Ramos (cell line): Measurements from ENCODE around the gene CYB5D1.
"Not testable (repeated sequence)": the region's sequence is repeated elsewhere in the genome, so short reads cannot be mapped to it uniquely, and the experiment has no call there.

ENCODE experiments used
- in situ Hi-C: fragments of 300-500 bp; cut with MboI; formaldehyde crosslinking; loops from one replicate; pipeline ENCODE4 v1.14.3; 2022; ENCODE audit warnings: low sequenced_read_pairs; ENCODE audit not compliant: unreplicated experiment

Gene CYB5D1, protein sequence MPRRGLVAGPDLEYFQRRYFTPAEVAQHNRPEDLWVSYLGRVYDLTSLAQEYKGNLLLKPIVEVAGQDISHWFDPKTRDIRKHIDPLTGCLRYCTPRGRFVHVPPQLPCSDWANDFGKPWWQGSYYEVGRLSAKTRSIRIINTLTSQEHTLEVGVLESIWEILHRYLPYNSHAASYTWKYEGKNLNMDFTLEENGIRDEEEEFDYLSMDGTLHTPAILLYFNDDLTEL

DNA sequence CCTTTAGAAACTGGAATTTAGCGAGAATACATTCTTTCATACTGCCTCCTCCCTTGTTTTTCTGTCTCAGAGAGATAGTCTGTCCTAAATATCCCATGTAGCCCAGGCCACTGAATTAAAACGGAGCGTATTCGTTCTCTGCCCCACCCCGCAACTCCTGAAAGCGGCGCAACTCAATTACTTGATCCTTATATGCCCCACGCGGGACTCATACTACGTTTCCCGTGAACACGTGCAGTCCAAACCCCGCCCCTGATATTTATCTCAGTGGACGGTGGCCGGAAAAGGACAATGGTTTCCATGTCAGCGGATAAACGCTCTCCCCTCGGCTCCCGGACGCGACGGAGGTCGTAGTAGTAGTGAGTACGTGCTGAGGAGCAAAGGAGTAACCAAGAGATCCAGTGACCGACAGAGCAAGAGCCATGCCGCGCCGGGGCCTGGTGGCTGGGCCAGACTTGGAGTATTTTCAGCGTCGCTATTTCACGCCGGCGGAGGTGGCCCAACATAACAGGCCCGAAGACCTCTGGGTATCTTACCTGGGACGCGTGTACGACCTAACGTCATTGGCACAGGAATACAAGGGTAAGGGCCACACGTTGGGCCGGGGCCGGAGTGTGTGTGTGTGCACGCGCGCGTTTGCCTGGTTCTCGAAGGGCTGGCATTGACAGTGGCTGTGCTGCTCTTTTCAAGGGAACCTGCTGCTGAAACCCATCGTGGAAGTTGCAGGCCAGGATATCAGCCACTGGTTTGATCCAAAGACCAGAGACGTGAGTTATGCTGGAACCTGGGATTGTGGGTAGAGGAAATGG, at the start of gene CYB5D1:
TSS of gene CYB5D1 (plus strand) at position 291 of the 809 bp plus-strand sequence. CDS start at position 423, 132 bp downstream.
- in situ Hi-C loops, result no loop called here

DNA sequence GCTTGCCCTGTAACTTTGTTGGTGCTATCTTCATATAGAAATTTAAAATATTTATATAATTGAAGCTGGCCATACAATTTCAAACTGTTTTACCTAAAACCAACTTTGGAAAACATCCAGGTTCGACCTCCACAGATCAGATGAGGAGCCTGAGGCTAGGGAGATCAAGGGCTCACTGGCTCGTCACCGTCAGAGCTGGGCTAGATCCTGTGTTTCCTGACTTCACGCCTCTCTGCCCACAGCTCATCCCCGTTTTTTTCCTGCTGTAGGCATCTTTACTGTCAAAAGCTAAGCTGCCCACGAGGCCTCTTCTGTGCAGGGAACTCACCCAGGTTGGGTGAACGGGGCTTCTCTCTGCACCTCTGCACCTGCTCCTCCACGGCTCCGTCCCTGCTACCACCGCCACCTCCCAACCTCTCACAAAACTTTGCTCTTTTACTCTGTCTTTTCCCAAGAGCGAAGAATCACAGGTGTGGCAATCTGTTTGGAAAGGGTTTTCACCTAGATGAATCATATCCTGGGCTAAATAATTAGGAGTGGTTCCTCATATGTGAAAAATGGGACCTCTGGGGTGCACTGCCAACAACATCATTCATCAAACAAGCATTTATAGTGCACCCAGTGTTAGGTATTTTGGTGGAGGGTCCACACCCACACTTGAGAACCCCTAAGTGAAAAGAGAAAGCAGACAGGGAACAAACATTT, 48.6 kb upstream of the CYB5D1 start:
- in situ Hi-C loops, result no loop called here

DNA sequence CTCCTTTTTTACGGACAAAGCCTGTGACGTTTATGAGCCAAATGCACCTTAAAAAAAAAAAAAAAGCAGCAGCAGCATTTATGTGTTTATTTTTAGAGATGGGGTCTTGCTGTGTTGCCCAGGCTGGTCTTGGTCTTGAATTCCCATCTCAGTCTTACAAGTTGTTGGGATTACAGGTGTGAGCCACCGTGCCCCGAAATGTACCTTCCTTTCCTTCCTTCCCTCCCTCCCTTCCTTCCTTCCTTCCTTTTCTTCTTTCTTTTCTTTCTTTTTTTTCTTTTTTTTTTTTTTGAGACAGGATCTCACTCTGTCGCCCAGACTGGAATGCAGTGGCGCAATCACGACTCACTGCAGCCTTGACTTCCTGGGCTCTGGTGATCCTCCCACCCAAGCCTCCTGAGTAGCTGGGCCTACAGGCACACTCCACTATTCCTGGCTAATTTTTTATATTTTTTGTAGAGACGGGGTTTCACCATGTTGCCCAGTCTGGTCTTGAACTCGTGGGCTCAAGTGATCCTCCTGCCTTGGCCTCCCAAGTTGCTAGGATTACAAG, 47.9 kb upstream of the CYB5D1 start:
- in situ Hi-C loops, result not testable (repeated sequence)

DNA sequence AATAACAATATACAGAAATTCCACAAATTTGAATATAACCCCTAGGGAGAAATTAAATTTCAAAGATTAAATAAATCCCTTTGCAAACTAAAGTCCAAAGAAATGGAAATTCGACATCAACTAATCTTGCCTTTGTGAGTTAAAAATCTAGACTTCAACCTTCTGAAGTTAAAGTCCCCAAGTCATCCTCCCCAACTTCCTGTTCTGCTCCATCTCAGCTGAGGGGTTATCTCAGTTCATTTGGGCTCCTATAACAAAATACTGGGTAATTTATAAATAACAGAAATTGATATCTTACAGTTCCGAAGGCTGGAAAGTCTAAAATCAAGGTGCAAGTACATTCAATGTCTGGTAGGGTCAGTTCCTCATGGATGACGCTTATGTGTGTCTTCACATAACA, 46.6 kb upstream of the CYB5D1 start:
- in situ Hi-C loops, result no loop called here

DNA sequence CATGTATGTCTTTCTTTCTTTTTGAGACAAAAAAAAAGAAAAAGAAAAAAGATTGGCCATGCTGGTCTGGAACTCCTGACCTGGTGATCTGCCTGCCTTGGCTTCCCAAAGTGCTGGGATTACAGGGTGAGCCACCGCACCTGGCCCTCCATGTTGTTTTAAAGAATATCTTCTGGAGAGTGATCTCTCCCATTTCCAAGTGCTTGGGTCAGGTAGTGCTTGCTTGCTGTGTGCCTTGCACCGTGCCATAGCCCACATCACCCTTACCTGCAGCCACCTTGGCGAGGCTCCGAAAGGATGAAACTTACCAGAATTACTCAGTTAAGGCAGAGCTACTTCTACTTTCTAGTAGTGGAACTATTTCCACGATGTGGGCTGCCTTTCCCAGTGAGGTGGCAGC, 42.8 kb upstream of the CYB5D1 start:
- in situ Hi-C loops, result no loop called here

DNA sequence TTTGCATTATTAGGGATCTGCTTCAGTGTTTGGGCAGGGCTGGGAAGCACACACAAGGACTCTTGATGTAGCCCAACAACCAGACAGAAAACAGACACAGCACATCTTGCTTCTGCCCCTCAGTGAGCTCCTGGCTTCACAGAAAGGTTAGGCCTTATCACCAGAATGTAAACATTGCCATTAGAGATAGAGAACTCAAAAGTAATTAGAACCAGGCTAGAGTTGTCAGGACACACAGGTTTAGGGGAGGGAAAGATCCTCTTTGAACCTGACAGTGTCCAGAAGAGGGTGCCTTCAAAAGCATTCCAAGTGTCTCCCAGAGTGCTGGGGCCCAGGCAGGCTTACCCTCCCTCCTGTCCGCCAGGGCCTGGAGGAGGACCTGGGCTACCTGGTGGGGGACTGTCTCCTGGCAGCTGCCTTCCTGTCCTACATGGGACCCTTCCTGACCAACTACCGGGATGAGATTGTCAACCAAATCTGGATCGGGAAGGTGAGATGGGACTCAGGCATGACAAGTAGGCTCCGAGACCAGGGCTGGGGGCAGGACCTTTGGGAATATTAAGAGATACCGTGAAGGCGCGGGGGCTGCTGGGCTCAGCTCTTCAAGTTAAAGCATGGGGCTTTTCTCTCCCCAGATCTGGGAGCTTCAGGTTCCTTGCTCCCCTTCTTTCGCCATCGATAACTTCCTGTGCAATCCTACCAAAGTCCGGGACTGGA, 40.7 kb upstream of the CYB5D1 start:
- in situ Hi-C loops, result no loop called here

DNA sequence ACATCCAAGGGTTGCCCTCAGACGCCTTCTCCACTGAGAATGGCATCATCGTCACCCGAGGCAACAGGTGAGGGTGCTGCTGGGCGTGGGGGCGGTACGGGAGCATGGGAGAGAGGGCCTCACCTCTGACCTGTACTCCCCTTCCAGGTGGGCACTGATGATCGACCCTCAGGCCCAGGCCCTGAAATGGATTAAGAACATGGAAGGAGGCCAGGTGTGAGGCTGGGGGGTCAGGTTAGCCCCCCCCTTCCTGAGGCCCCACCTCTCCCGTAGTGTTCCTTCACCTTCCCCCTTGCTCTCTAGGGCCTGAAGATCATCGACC, 40.2 kb upstream of the CYB5D1 start:
- in situ Hi-C loops, result no loop called here

DNA sequence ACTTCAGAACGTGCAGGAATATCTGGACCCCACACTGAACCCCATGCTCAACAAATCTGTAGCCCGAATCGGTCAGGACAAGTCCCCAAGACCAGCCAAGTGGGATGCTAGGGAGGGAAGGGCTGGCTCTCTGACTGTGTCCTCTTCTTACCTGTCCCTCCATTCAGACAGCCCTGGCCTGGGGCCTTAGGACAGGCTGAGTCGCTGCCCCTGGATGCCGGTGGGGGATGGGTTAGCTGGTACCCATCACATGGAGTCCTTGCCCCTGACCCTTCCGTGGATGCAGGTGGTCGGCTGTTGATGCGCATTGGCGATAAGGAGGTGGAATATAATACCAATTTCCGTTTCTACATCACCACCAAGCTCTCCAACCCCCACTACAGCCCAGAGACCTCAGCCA, 39.8 kb upstream of the CYB5D1 start:
- in situ Hi-C loops, result no loop called here

DNA sequence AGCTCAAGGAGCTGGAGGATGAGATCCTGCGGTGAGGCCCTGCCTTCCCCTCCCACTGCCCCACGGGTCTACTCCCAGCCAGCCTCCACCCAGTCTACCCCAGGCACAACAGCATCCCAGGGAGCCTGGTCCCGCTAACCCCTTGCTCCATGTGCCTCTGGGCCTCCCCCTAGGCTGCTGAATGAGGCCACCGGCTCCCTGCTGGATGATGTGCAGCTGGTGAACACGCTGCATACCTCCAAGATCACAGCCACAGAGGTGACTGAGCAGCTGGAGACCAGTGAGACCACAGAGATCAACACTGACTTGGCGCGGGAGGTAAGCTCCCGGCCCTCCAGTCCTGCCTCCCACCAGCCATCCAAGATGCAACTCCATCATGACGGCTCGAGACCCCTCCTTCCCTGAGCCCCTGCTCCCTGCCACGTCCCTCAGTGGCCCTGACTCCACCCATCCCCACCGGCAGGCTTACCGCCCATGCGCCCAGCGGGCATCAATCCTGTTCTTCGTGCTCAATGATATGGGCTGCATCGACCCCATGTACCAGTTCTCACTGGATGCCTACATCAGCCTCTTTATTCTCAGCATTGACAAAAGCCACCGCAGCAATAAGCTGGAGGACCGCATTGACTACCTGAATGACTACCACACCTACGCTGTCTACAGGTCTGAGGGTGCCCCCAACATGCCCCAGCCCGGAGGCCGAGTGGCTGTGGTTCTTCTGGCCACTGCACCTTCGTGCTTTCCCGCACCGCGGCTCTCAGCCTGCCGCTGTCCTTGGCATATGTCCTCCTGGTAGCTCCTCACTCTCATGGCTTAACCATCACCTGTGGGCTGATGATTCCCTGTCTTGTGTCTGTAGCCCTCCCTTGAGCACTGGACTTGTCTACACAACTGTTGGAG, 38.8 kb upstream of the CYB5D1 start:
- in situ Hi-C loops, result no loop called here

DNA sequence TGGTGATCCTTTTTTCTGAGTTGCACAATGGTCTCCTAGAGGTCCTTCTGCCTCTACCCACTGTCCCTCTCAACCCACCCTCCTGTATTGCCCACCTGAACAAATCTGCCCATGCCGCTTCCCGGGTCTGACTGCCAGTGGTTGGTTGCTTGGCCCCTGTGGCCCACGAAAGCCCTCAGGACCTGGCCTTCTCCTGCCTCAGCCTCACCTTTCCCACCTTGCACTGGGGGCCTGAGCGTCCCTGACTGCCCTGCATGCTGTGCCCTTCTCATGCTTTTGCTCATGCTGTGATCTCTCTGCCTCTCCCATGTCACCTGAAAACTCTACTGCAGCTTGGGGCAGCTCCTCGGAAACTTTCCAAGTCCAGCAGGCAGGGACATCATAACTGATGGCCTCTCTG, 37.6 kb upstream of the CYB5D1 start:
- in situ Hi-C loops, result loop anchor here (5.0 kb wide), 1 partner anchor 167 kb away; no protein-coding TSS in a partner anchor

DNA sequence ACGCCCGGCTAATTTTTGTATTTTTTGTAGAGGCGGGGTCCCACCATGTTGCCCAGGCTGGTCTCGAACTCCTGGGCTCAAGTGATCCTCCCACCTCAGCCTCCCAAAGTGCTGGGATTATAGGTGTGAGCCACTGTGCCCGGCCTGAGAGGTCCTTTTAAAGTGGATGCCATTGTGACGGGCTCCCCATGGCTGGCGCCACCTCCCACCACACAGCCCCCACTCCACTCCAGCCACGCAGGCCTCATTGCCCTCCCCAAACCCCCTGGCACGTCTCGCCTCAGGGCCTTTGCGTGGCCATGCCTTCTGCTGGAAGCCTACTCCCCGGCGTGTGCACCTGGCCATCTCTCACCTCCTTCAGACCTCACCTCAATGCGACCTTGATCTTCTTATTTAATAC, 35.7 kb upstream of the CYB5D1 start:
- in situ Hi-C loops, result loop anchor here (5.0 kb wide), 1 partner anchor 165 kb away; no protein-coding TSS in a partner anchor

DNA sequence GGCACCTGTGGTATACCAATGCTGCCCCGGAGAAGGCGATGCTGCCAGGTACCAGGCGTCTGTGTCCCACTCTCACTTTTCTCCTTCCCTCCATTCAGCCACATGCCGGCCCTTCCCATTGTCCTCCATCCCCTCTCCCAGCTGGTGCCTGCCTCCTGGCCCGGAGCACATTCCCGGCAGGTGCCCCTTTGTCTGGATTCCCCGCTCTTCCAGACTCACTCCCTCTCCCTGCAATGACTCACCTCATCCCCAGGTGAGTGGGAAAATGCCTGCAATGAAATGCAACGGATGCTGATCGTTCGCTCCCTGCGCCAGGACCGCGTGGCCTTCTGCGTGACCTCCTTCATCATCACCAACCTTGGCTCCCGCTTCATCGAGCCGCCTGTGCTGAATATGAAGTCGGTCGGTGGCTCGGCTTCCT, 34.2 kb upstream of the CYB5D1 start:
- in situ Hi-C loops, result loop anchor here (5.0 kb wide), 1 partner anchor 164 kb away; no protein-coding TSS in a partner anchor

DNA sequence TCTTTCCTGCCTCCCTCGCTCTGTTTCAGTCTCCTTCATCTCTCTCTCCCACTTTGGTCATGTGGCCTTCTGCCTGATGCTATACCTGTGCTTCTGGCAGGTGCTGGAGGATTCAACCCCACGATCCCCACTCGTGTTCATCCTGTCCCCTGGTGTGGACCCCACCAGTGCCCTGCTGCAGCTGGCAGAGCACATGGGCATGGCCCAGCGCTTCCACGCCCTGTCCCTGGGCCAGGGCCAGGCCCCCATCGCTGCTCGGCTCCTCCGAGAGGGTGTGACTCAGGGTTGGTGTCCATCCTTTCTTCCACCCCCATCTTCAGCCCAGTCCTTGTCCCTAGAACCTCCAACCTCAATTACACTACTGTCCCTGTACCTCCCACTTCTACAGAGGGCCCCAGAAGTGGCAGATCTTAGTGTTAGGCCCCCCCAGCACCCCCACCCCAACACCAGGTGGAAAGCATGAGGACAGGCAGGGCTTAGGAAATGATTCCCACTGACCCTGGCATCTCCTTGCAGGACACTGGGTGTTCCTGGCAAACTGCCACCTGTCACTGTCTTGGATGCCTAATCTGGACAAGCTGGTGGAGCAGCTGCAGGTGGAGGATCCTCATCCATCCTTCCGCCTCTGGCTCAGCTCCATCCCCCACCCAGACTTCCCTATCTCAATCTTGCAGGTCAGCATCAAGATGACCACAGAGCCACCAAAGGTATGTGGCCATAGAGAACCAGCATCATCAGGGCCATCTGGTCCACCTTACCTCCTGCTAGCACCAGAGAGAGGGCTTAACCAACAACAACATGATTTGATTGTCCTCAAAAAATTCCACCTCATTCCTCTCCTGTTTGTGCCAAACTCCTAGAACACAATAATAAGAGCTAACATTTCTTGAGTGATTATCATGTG, 33.5 kb upstream of the CYB5D1 start:
- in situ Hi-C loops, result loop anchor here (5.0 kb wide), 1 partner anchor 163 kb away; no protein-coding TSS in a partner anchor

DNA sequence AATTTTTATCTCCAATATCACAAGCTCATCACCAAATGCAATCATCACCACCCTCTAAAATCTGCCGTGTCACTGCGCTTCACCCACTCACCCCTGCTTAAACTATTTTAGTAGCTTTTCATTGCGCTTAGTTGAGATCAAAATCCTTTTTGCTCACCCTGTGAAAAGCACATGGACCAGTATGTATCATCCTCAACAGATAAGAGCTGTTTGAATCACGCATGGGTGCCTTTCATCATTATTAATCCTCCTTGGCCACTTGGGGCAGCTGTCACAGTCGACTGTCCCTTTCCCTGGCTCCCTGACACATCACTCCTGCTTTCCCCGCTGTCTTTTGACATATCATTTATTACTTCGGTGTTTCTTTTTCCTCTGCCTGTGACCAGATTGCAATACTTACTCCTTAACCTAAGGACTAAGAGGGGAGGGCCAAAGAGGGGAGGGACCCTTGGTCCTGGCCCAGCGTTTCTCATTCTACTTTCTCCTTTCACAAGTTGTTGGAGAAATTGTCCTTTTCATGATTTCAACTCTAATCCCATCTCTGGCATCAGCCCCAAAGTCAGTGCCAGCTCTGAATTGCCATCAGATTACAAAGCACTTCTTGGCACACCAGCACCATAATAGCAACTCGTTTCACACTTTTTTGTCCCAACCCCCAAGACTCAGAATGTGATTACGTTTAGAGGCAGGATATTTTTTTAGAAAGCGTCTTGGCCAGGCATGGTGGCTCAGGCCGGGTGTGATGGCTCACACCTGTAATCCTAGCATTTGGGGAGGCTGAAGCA, 32.4 kb upstream of the CYB5D1 start:
- in situ Hi-C loops, result loop anchor here (25.0 kb wide), 1 partner anchor 588 kb away; the partner anchor contains the start of genes DVL2, GABARAP and PHF23

DNA sequence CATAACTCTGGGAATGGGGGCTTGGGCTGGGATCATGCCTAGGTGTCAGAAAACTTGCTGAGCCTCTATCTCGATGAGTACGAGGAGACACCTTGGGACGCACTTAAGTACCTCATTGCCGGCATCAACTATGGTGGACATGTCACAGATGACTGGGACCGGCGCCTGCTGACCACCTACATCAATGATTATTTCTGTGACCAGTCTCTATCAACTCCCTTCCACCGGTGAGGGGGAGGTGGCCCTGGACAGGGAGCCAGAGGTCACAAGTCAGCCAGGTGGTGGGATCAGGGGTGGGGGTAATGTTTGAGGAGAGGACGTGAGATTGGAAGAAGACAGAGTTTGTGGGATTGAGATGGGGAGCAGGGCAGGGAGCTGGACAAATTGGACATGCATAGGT, 27.2 kb upstream of the CYB5D1 start:
- in situ Hi-C loops, result loop anchor here (25.0 kb wide), 1 partner anchor 593 kb away; the partner anchor contains the start of genes DVL2, GABARAP and PHF23

DNA sequence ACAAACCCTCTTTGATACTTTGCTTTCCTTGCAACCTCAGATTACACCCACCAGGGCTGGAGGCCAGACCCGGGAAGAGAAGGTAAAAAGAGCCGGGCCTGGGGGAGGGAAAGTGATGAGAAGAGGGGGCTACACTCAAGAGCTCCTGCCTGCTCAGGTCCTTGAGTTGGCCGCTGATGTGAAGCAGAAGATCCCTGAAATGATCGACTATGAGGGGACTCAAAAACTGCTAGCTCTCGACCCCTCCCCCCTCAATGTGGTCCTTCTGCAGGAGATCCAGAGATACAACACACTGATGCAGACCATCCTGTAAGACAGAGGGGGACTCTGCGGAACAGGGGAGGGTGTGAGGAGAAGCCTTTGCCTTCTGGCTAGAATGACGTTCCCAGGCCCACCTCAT, 26.6 kb upstream of the CYB5D1 start:
- in situ Hi-C loops, result loop anchor here (25.0 kb wide), 1 partner anchor 594 kb away; the partner anchor contains the start of genes DVL2, GABARAP and PHF23

DNA sequence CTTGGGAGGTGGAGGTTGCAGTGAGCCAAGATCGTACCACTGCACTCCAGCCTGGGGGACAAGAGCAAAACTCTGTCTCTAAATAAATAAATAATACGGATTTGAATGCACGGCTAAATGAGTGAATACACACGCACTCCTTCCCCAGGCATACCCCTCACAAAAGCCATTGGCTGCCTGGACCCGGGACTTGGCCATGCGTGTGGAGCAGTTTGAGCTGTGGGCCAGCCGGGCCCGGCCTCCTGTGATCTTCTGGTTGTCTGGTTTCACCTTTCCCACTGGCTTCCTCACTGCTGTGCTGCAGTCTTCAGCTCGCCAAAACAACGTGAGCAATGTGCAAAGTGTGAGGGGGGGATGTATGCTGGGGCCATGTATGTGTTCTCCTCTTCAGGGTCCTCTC, 25.4 kb upstream of the CYB5D1 start:
- in situ Hi-C loops, result loop anchor here (25.0 kb wide), 1 partner anchor 595 kb away; the partner anchor contains the start of genes DVL2, GABARAP and PHF23
